ENCODE data around the gene FAM171A1. TPM values are rescaled to one million over a fixed set of nuclear protein-coding genes. Genes with fewer than 3 reads are reported as not detected.

Gene FAM171A1
- total RNA-seq, 1 experiment from 2014 or later, result 26.3 TPM

GRCh38 chr10:15253951-15254807 lies 116.9 kb downstream of the FAM171A1 start:
- Histone ChIP-seq H3K36me3 (ENCODE audit: control insufficient read depth, insufficient read depth, low read length) (no peaks in the 10 kb centered on the region), H3K4me1 (no peaks in the 10 kb centered on the region), H3K4me3 (ENCODE audit: low read depth, low read length) (no peak overlapping the region), H3K9me3 (no peaks in the 10 kb centered on the region), H3K27me3 (replicated peaks; ENCODE audit: control insufficient read depth, insufficient read depth, low read length) (no peaks in the 10 kb centered on the region)
- intact Hi-C loops (cut with micrococcal nuclease; ENCODE audit: unreplicated experiment), result no loop called here
- BruUV-seq (replicated peaks), result no TSS peak
- CTCF ChIA-PET, result no interaction called here
- Mint-ChIP-seq H3K36me3 (ENCODE audit: insufficient read depth, unreplicated experiment) (no peaks in the 10 kb centered on the region), H3K4me3 (ENCODE audit: unreplicated experiment) (no peak overlapping the region), H3K27ac (ENCODE audit: unreplicated experiment) (no peak overlapping the region), H3K27me3 (ENCODE audit: insufficient read depth, unreplicated experiment) (no peaks in the 10 kb centered on the region), H3K9me3 (ENCODE audit: unreplicated experiment) (no peaks in the 10 kb centered on the region), H3K4me1 (ENCODE audit: low read depth, unreplicated experiment) (no peaks in the 10 kb centered on the region)
- POLR2A ChIA-PET, result no interaction called here
- no peak for DNase-seq
- no peak for TF ChIP-seq CTCF (IDR thresholded peaks at IDR 0.05; ENCODE audit: insufficient read depth in 1 of 2, low read depth in 1 of 2, low read length in 1 of 2, severe bottlenecking in 1 of 2, unreplicated experiment in 1 of 2)

GRCh38 chr10:15252396-15252795 lies 118.7 kb downstream of the FAM171A1 start:
- Mint-ChIP-seq H3K4me1 (ENCODE audit: low read depth, unreplicated experiment) (no peaks in the 10 kb centered on the region), H3K4me3 (ENCODE audit: unreplicated experiment) (no peak overlapping the region), H3K27ac (ENCODE audit: unreplicated experiment) (no peak overlapping the region), H3K9me3 (ENCODE audit: unreplicated experiment) (no peaks in the 10 kb centered on the region), H3K36me3 (ENCODE audit: insufficient read depth, unreplicated experiment) (no peaks in the 10 kb centered on the region), H3K27me3 (ENCODE audit: insufficient read depth, unreplicated experiment) (no peaks in the 10 kb centered on the region)
- ChIA-PET CTCF (interaction anchor here (0.6 to 1.0 kb wide), 2 partner anchors 9 to 118 kb away, joined by 3 to 4 read pairs; partner anchors contain the start of gene FAM171A1), POLR2A (no interaction called here)
- no TSS peak for BruUV-seq (replicated peaks)
- H3K4me1 ChIP-seq, result no peaks in the 10 kb centered on the region
- H3K4me3 ChIP-seq (ENCODE audit: low read depth, low read length), result no peak overlapping the region
- no peak for DNase-seq
- intact Hi-C loops (cut with micrococcal nuclease; ENCODE audit: unreplicated experiment), result no loop called here
- no peaks in the 10 kb centered on the region for H3K27me3 ChIP-seq (replicated peaks; ENCODE audit: control insufficient read depth, insufficient read depth, low read length)
- no peaks in the 10 kb centered on the region for H3K9me3 ChIP-seq
- no peaks in the 10 kb centered on the region; the same call in 1 of the 2 replicates for H3K36me3 ChIP-seq (ENCODE audit: control insufficient read depth, insufficient read depth, low read length)
- no peak for TF ChIP-seq CTCF (IDR thresholded peaks at IDR 0.05; ENCODE audit: insufficient read depth in 1 of 2, low read depth in 1 of 2, low read length in 1 of 2, severe bottlenecking in 1 of 2, unreplicated experiment in 1 of 2)

GRCh38 chr10:15251791-15252380 lies 119.2 kb downstream of the FAM171A1 start:
- no peaks in the 10 kb centered on the region for H3K27me3 Mint-ChIP-seq (ENCODE audit: insufficient read depth, unreplicated experiment)
- H3K4me1 Mint-ChIP-seq (ENCODE audit: low read depth, unreplicated experiment), result no peaks in the 10 kb centered on the region
- no peak overlapping the region for H3K4me3 Mint-ChIP-seq (ENCODE audit: unreplicated experiment)
- H3K4me3 ChIP-seq (ENCODE audit: low read depth, low read length), result no peak overlapping the region
- no peak for DNase-seq
- no peaks in the 10 kb centered on the region for H3K27me3 ChIP-seq (replicated peaks; ENCODE audit: control insufficient read depth, insufficient read depth, low read length)
- no peak overlapping the region for H3K27ac Mint-ChIP-seq (ENCODE audit: unreplicated experiment)
- ChIA-PET CTCF (interaction anchor here (1.0 kb wide), 1 partner anchor 119 kb away, joined by 4 read pairs; the partner anchor contains the start of gene FAM171A1), POLR2A (no interaction called here)
- TF ChIP-seq CTCF (IDR thresholded peaks at IDR 0.05; ENCODE audit: insufficient read depth in 1 of 2, low read depth in 1 of 2, low read length in 1 of 2, severe bottlenecking in 1 of 2, unreplicated experiment in 1 of 2), result no peak
- no peaks in the 10 kb centered on the region for H3K9me3 Mint-ChIP-seq (ENCODE audit: unreplicated experiment)
- H3K36me3 ChIP-seq (ENCODE audit: control insufficient read depth, insufficient read depth, low read length), result no peaks in the 10 kb centered on the region; the same call in 1 of the 2 replicates
- H3K36me3 Mint-ChIP-seq (ENCODE audit: insufficient read depth, unreplicated experiment), result no peaks in the 10 kb centered on the region
- no peaks in the 10 kb centered on the region for H3K9me3 ChIP-seq
- H3K4me1 ChIP-seq, result no peaks in the 10 kb centered on the region
- intact Hi-C loops (cut with micrococcal nuclease; ENCODE audit: unreplicated experiment), result no loop called here
- no TSS peak for BruUV-seq (replicated peaks)
